GM10266 (cell line): Measurements from ENCODE around the gene RGS16.

ENCODE experiments used
- DNase-seq: peaks from one replicate; pipeline ENCODE4 v3.0.0; 2012; ENCODE audit errors: extremely low spot score
- CTCF ChIP-seq: IDR thresholded peaks from 2 replicates; pipeline ENCODE4 v1.5.1; 2012; ENCODE audit warnings: mild to moderate bottlenecking, low read depth; ENCODE audit not compliant: control insufficient read depth, insufficient read depth; ENCODE audit errors: missing control alignments

The RGS16 gene

GRCh38 chr1:182580736-182581135 is 23.5 kb downstream of the RGS16 start:
- no peak for TF ChIP-seq CTCF

GRCh38 chr1:182575540-182576149 is 28.5 kb downstream of the RGS16 start:
- TF ChIP-seq CTCF: no peak
- no peak for DNase-seq

More at GRCh38 chr1:182580736-182581135, 23.5 kb downstream of the RGS16 start:
- DNase-seq: no peak

GRCh38 chr1:182574156-182574555 is 30.0 kb downstream of the RGS16 start:
- no peak for DNase-seq
- no peak for TF ChIP-seq CTCF

- no peak for TF ChIP-seq CTCF
- DNase-seq: no peak
Measured at GRCh38 chr1:182570611-182570970, 33.6 kb downstream of the RGS16 start.

- TF ChIP-seq CTCF: no peak
- no peak for DNase-seq
Measured at GRCh38 chr1:182569939-182570610, 34.1 kb downstream of the RGS16 start.

GRCh38 chr1:182568647-182569284 is 35.4 kb downstream of the RGS16 start:
- DNase-seq: no peak
- TF ChIP-seq CTCF: no peak

GRCh38 chr1:182567629-182568028 is 36.6 kb downstream of the RGS16 start:
- no peak for TF ChIP-seq CTCF
- no peak for DNase-seq
